Ovary (tissue), 3 donors: ENCODE data around the gene CADPS2.
"Not testable (repeated sequence)": the region's sequence is repeated elsewhere in the genome, so short reads cannot be mapped to it uniquely, and the experiment has no call there.

ENCODE experiments used
- EP300 ChIP-seq: sonication (generic); formaldehyde crosslinking; IDR thresholded peaks from one replicate; pipeline ENCODE4 v1.6.1; 2017; ENCODE audit warnings: antibody characterized with exemption
- POLR2A ChIP-seq: fragments of 450-650 bp; IDR thresholded peaks from one replicate; pipeline ENCODE4 v1.6.1; 2017; ENCODE audit warnings: antibody characterized with exemption, mild to moderate bottlenecking, moderate library complexity
- TF ChIP-seq, protein P1 (sequence below), 3 donors: fragments of 450-650 bp in 2 of 3; fragments of 200-600 bp in 1 of 3; IDR thresholded peaks; one replicate each; pipeline versions ENCODE4 v1.5.1 to v1.8.0; 2016 to 2022; ENCODE audit warnings: antibody characterized with exemption in 3 of 3, mild to moderate bottlenecking in 1 of 3
- donor health status: DM: no; HTN: no; CAD: no.

DNA sequence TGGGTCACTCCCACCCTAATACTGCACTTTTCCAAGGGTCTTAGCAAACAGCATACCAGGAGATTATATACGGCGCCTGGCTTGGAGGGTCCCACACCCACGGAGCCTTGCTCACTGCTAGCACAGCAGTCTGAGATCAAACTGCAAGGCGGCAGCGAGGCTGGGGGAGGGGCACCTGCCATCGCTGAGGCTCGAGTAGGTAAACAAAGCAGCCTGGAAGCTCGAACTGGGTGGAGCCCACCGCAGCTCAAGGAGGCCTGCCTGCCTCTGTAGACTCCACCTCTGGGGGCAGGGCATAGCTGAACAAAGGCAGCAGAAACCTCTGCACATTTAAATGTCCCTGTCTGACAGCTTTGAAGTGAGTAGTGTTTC, 51.7 kb downstream of the CADPS2 start:
- TF ChIP-seq POLR2A, EP300: not testable (repeated sequence)
- TF ChIP-seq, protein P1, sequence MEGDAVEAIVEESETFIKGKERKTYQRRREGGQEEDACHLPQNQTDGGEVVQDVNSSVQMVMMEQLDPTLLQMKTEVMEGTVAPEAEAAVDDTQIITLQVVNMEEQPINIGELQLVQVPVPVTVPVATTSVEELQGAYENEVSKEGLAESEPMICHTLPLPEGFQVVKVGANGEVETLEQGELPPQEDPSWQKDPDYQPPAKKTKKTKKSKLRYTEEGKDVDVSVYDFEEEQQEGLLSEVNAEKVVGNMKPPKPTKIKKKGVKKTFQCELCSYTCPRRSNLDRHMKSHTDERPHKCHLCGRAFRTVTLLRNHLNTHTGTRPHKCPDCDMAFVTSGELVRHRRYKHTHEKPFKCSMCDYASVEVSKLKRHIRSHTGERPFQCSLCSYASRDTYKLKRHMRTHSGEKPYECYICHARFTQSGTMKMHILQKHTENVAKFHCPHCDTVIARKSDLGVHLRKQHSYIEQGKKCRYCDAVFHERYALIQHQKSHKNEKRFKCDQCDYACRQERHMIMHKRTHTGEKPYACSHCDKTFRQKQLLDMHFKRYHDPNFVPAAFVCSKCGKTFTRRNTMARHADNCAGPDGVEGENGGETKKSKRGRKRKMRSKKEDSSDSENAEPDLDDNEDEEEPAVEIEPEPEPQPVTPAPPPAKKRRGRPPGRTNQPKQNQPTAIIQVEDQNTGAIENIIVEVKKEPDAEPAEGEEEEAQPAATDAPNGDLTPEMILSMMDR (IDR thresholded peaks at IDR 0.05) = not testable (repeated sequence)
